HG03064 (cell line): Measurements from ENCODE around the gene ADGRG6.

Source experiments
- ATAC-seq: cut with Tn5 transposase; IDR thresholded peaks from one replicate; pipeline ENCODE4 v1.9.1; 2021; ENCODE audit warnings: low read depth; ENCODE audit not compliant: unreplicated experiment

Gene ADGRG6

GRCh38 chr6:142373268-142374090, 71.7 kb downstream of the ADGRG6 start:
- no peak for ATAC-seq

DNA sequence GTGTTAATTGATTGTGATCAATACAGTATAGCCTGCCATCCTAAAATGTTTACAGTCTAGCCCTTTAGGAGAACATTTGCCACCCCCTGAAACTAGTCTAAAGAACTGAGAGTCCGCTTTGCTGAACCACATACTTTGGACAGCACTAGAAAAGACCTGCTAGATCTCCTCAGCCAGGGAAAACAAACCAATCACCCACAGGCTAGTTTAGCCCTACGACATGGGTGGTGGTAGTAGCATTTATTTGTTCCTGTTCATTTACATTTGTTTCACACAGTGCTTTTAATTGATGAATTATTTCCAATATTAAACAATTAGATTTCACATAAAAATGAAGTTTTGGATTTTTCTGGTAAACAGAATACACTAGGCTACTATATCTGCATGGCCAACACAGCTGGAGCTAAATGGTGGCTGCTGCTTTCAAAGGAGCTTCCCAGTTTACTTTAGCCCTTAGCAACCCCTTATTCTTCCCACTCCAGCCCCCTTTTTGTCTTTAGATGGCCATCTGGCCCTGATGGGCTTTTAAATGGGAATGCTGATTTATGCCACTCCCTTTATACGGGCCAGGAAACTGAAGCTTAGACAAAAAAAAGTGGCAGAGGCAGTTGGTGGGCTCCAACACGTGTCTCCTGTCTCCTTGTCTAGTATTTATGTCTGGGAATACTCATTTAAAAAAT, 72.4 kb downstream of the ADGRG6 start:
- ATAC-seq: no peak

- no peak for ATAC-seq
Measured at GRCh38 chr6:142374965-142375733, 73.3 kb downstream of the ADGRG6 start.

- no peak for ATAC-seq
Measured at GRCh38 chr6:142376115-142376514, 74.3 kb downstream of the ADGRG6 start.

- no peak for ATAC-seq
Measured at GRCh38 chr6:142376800-142377496, 75.1 kb downstream of the ADGRG6 start.

GRCh38 chr6:142377497-142377848, 75.7 kb downstream of the ADGRG6 start:
- no peak for ATAC-seq

DNA sequence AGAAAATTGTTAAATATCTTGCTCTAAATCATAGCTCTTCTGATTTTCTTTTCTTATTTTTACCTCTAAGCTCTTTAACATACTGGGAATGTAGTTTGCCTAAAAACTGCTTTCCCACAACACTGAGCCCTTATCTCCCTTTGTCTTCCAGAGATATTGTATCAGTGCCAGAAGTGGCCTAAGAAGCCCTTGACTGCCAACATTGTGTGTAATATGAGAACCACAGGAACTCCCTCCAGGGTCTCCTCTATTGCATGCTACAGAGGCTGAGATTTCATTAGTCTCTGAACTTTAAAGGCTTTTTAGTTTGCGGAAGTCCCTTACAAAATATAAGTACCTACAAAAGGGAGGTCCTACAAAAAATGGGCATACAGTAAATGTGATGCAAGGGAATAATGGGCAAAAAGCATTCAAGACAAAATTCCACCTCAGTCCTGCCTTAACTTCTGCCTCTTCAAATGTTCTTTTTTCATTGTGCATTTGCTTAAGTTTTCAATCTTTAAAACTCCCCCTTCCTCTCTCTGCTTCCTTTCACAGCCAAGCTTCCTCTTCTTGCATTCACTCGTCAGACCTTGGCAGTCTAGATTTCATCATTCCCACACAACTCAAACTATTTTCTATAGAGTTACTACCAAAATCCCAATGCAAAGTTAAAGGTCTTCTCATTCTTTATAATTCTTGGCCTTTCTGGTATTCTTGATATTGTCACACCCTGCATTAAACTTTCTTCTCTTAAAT, 76.5 kb downstream of the ADGRG6 start:
- no peak for ATAC-seq

DNA sequence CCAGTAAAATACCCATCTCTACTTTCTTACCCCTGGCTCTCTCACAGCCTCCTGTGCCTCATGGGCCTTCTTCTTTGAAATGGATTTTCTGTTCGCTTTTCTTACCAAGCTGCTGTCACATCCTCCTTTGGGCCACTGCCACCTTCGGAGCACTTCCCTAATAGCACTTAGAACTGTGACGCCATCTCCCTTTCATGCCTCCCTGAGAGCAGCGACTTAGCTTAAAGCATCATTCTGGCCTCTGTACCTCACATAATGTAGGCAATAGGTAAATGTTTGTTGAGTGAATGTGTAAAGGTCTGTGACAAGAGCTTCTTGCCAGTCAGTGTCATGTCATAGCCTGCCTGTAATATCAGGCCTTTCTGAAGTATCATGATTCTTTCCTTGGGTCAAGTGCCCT, 78.8 kb downstream of the ADGRG6 start:
- ATAC-seq: no peak

GRCh38 chr6:142381181-142381580, 79.4 kb downstream of the ADGRG6 start:
- ATAC-seq: no peak

DNA sequence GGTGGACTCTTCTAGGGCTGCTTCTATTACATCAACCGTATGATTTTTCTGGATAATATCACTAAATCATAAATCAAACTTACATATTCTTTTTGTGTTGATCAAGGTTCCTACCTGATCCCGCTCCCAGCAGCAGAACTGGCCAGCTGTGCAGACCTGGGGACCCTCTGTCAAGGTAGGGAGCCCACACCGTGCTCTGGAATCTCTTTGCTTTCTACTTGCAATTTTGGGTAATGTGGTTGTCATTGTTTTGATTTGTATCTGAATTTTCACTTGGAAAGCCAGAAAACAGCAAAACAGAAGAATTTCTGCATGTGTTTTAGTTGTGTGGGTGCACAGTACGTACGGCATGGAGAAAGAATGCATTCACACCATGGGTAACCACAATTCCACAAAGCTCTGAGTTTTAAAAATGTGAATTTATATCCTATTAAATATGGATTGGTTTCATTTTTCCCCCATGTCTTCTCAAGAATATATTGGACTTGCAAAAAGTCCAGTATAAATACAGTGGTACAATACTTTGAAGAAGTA, 80.1 kb downstream of the ADGRG6 start:
- ATAC-seq: no peak

- ATAC-seq: no peak
Measured at GRCh38 chr6:142384519-142385254, 82.9 kb downstream of the ADGRG6 start.

DNA sequence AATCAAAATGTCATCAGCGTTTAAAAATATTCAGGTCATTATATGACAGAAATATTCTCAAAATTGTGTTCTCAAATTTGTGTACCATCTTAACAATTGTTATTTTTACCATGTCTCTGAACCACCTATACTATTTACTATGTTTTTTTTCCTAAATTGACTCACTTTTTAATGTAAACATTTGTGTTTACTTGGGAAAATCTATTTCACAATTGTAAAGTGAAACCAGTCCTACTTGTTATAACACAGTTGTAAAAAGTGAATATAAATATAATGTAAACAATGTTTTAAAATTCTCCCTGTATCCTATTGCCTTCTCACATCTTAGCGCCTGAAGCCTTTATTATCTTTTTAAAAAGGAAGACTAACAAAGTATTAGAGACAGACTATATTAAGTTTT, 83.5 kb downstream of the ADGRG6 start:
- no peak for ATAC-seq

DNA sequence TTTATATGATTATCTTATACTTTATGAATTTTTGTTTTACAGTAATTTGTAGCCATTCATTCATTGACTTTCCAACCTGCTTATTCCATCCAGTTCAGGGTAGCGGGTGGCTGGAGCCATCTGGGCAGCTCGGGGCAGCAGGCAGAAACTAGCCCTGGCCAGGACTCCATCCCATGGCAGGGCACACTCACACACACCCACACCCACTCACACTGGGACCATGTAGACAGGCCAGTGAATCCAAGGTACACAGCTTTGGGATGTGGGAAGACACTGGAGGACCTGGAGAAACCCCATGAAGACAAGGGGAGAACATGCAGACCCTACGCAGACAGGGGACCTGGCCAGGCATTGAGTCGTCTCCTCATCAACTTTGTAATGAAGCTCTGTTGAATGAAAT, 84.8 kb downstream of the ADGRG6 start:
- no peak for ATAC-seq

- ATAC-seq: no peak
Measured at GRCh38 chr6:142387997-142388815, 86.4 kb downstream of the ADGRG6 start.

DNA sequence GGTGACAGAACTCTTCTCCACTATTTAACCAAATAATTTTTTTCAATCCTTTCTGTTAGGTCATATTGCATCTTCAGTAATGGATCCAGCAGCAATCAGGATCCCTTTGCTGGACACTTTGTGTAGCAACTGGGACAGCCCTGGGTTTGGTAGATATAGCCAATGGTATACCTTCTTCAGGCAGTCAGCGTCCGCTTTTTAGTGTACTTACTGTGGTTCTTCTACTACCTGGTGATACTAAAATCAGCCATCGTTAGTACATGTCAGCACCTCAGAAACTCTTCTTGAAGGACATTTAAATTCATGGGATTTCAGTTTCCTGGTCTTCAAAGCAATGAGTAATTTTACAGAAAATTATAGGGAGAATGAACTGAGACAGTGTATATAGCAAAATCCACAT, 93.5 kb downstream of the ADGRG6 start:
- ATAC-seq: peak; percentile 4

DNA sequence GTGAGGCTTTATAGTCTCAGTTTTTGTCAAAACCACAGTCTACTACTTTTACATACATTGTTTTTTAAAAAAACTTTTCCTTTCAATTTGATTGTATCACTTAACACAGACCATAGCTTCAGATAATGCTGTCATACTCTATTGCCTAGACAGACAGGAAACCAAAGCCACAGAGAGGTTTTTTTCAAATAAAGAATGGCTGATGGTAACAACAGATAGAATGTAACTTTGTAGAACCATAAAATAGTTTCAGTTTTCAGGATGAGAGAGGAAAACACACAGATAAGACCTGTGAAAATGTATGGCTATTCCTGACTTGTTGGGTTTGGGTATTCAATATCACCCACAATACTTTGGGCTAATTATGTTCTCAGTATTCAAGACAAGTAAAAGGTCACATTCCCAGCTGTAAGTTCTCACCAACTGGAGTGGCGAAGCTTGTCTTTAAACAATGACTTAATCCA, 94.0 kb downstream of the ADGRG6 start:
- peak; percentile 98 for ATAC-seq

DNA sequence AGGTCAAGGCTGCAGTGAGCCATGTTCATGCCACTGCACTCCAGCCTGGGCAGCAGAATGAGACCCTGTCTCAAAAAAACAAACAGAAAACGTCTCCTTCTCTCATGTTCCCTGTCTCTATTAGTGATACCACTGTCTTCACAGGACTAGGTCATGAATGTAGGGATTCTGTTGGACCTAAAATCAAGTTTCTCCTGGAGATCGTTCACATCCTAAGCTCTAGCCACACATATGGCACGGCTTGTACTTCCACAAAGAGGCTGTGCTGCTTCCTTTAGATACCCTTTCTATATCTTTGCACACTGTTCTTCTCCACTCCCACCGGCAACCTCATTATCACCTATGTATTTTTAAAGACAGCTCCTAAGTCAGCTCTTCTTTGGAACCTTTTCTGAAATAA, 96.5 kb downstream of the ADGRG6 start:
- no peak for ATAC-seq

- ATAC-seq: no peak
Measured at GRCh38 chr6:142399739-142400138, 97.9 kb downstream of the ADGRG6 start.
